IMR-90 (cell line): ENCODE results near the gene FER. TPM values are rescaled to one million over a fixed set of nuclear protein-coding genes. Genes with fewer than 3 reads are reported as not detected.

Experiments used
- ATAC-seq: fragments of 200-7000 bp; cut with Tn5 transposase; 2 replicates; pipeline ENCODE4 v1.9.1; 2020; ENCODE audit warnings: low read depth, mild to moderate bottlenecking, moderate library complexity
- BruUV-seq: library from RNA; stranded (reverse); fragments of 400-500 nt; replicated peaks from 2 replicates; lab custom pipeline; 2021; lab: Mats Ljungman, UMichigan
- CTCF ChIA-PET: fragments of 300-600 bp; formaldehyde crosslinking; extraction: SDS; loops from one replicate; lab custom pipeline; 2021; ENCODE audit warnings: antibody characterized with exemption; lab: Yijun Ruan, JAX
- POLR2A ChIA-PET: fragments of 300-600 bp; sonication (Branson Sonifier 250); formaldehyde crosslinking; loops from one replicate; lab custom pipeline; 2022; ENCODE audit warnings: antibody characterized with exemption; ENCODE audit not compliant: unreplicated experiment; lab: Charles Lee
- DNase-seq: peaks from one replicate; pipeline ENCODE4 v3.0.0; 2013
- H2AFZ ChIP-seq: replicated peaks from 2 replicates; pipeline ENCODE3; 2013; ENCODE audit warnings: low read length, mild to moderate bottlenecking; ENCODE audit not compliant: poor library complexity
- H2AK5ac ChIP-seq: 2 replicates; pipeline ENCODE4 v1.6.1; 2013; ENCODE audit warnings: low read depth, low read length, inconsistent platforms
- H2AK9ac ChIP-seq: replicated peaks from 2 replicates; pipeline ENCODE3; 2013; ENCODE audit warnings: mild to moderate bottlenecking, low read depth, low read length, moderate library complexity; ENCODE audit not compliant: poor library complexity
- H2BK120ac ChIP-seq: 2 replicates; pipeline ENCODE4 v1.6.1; 2013; ENCODE audit warnings: low read depth, low read length, inconsistent platforms
- H2BK15ac ChIP-seq: 3 replicates; pipeline ENCODE4 v1.6.1; 2013; ENCODE audit warnings: low read depth, low read length, inconsistent platforms
- H2BK20ac ChIP-seq: 2 replicates; pipeline ENCODE4 v1.6.1; 2013; ENCODE audit warnings: low read depth, mild to moderate bottlenecking, inconsistent platforms, low read length, moderate library complexity
- H2BK5ac ChIP-seq: 2 replicates; pipeline ENCODE4 v1.6.1; 2013; ENCODE audit warnings: mild to moderate bottlenecking, low read depth, low read length, inconsistent platforms; ENCODE audit not compliant: poor library complexity, severe bottlenecking
- H3K14ac ChIP-seq: replicated peaks from 2 replicates; pipeline ENCODE4 v1.6.1; 2013; ENCODE audit warnings: low read depth, low read length, inconsistent platforms
- H3K18ac ChIP-seq: 2 replicates; pipeline ENCODE4 v1.6.1; 2013; ENCODE audit warnings: low read depth, low read length, control low read depth
- H3K23ac ChIP-seq: 2 replicates; pipeline ENCODE4 v1.6.1; 2013; ENCODE audit warnings: low read depth, low read length, inconsistent platforms
- H3K27ac ChIP-seq: 2 replicates; pipeline ENCODE4 v1.5.1; 2013; ENCODE audit warnings: mild to moderate bottlenecking, control low read depth, low read length; ENCODE audit not compliant: insufficient read depth
- H3K27me3 ChIP-seq: 2 replicates; pipeline ENCODE4 v1.6.1; 2013; ENCODE audit warnings: low read length; ENCODE audit not compliant: control insufficient read depth, insufficient read depth
- H3K36me3 ChIP-seq: 2 replicates; pipeline ENCODE4 v1.6.1; 2013; ENCODE audit warnings: low read length, mixed read lengths; ENCODE audit not compliant: control insufficient read depth, insufficient read depth
- H3K4ac ChIP-seq: 2 replicates; pipeline ENCODE4 v1.6.1; 2013; ENCODE audit warnings: low read depth, low read length, inconsistent platforms
- H3K4me1 ChIP-seq: 2 replicates; pipeline ENCODE4 v1.6.1; 2013; ENCODE audit warnings: low read length, mixed read lengths; ENCODE audit not compliant: control insufficient read depth, insufficient read depth
- H3K4me2 ChIP-seq: 2 replicates; pipeline ENCODE4 v1.6.1; 2013; ENCODE audit warnings: low read depth, mild to moderate bottlenecking, control low read depth, low read length, moderate library complexity
- H3K4me3 ChIP-seq: 2 replicates; pipeline ENCODE4 v1.5.1; 2013; ENCODE audit warnings: low read depth, mild to moderate bottlenecking, control low read depth, low read length, moderate library complexity; ENCODE audit not compliant: insufficient read depth
- H3K56ac ChIP-seq: 2 replicates; pipeline ENCODE4 v1.6.1; 2013; ENCODE audit warnings: low read length, inconsistent platforms; ENCODE audit not compliant: insufficient read depth; ENCODE audit errors: extremely low read depth
- H3K79me1 ChIP-seq, 2 experiments: 2 replicates each; pipeline ENCODE4 v1.6.1; 2013; ENCODE audit warnings: low read length in 2 of 2, inconsistent platforms in 1 of 2, low read depth in 1 of 2
- H3K9ac ChIP-seq: 2 replicates; pipeline ENCODE4 v1.6.1; 2013; ENCODE audit warnings: low read depth, low read length, control low read depth
- H3K9me1 ChIP-seq: 2 replicates; pipeline ENCODE4 v1.6.1; 2013; ENCODE audit warnings: low read length, inconsistent platforms; ENCODE audit not compliant: insufficient read depth
- H3K9me3 ChIP-seq: 2 replicates; pipeline ENCODE4 v1.6.1; 2013; ENCODE audit warnings: low read length; ENCODE audit not compliant: control insufficient read depth, insufficient read depth
- H4K20me1 ChIP-seq: 2 replicates; pipeline ENCODE4 v1.6.1; 2013; ENCODE audit warnings: low read length, inconsistent platforms; ENCODE audit not compliant: insufficient read depth
- H4K5ac ChIP-seq: 2 replicates; pipeline ENCODE4 v1.6.1; 2013; ENCODE audit warnings: mild to moderate bottlenecking, low read depth, low read length, control low read depth
- H4K8ac ChIP-seq, 2 experiments: 2 replicates each; pipeline ENCODE4 v1.6.1; 2013; ENCODE audit warnings: low read depth in 2 of 2, low read length in 2 of 2, control low read depth in 1 of 2, inconsistent platforms in 1 of 2
- H4K91ac ChIP-seq: 2 replicates; pipeline ENCODE4 v1.6.1; 2013; ENCODE audit warnings: low read depth, low read length, inconsistent platforms; ENCODE audit not compliant: insufficient read depth
- BHLHE40 ChIP-seq: fragments of 150-350 bp; IDR thresholded peaks from 2 replicates; pipeline ENCODE4 v1.6.1; 2016; ENCODE audit warnings: mild to moderate bottlenecking, low read depth, low read length
- CEBPB ChIP-seq: IDR thresholded peaks from 2 replicates; pipeline ENCODE4 v1.6.1; 2012; ENCODE audit warnings: low read depth, low read length, improper control_type of control experiment
- CTCF ChIP-seq: conservative IDR thresholded peaks from 2 replicates; pipeline ENCODE4 v1.5.1; 2012; ENCODE audit warnings: mild to moderate bottlenecking, low read depth, low read length, improper control_type of control experiment
- ELK1 ChIP-seq: fragments of 150-350 bp; IDR thresholded peaks from 2 replicates; pipeline ENCODE4 v1.6.1; 2016; ENCODE audit warnings: low read depth, mild to moderate bottlenecking, low read length, moderate library complexity, borderline replicate concordance
- FOS ChIP-seq: fragments of 150-350 bp; IDR thresholded peaks from 2 replicates; pipeline ENCODE4 v1.6.1; 2016; ENCODE audit warnings: low read depth, low read length
- MAFK ChIP-seq: IDR thresholded peaks from 2 replicates; pipeline ENCODE4 v1.6.1; 2012; ENCODE audit warnings: low read depth, low read length, improper control_type of control experiment
- MAZ ChIP-seq: IDR thresholded peaks from 2 replicates; pipeline ENCODE4 v1.6.1; 2012; ENCODE audit warnings: low read depth, mild to moderate bottlenecking, low read length, improper control_type of control experiment, moderate library complexity, borderline replicate concordance
- NFE2L2 ChIP-seq: fragments of 150-350 bp; IDR thresholded peaks from 2 replicates; pipeline ENCODE4 v1.6.1; 2016; ENCODE audit warnings: low read depth, mild to moderate bottlenecking, low read length
- SMC3 ChIP-seq: fragments of 150-350 bp; IDR thresholded peaks from 2 replicates; pipeline ENCODE4 v1.6.1; 2016; ENCODE audit warnings: low read depth, mild to moderate bottlenecking, antibody characterized with exemption, low read length, moderate library complexity
- WGBS, 2 experiments: methylation state at CpG; one replicate each; pipeline versions ENCODE4 v1.1.5 to v1.1.7; 2013; ENCODE audit warnings: missing lambda C conversion rate in 2 of 2; ENCODE audit not compliant: insufficient read length in 1 of 2; ENCODE audit errors: extremely low coverage in 2 of 2; 5-methylcytosine and 5-hydroxymethylcytosine counted together
- dilution Hi-C: fragments of 300-500 bp; cut with HindIII; formaldehyde crosslinking; loops from one replicate; pipeline ENCODE4 v1.14.3; 2018; ENCODE audit warnings: low sequenced_read_pairs; ENCODE audit not compliant: unreplicated experiment
- in situ Hi-C: fragments of 300-500 bp; cut with MboI; formaldehyde crosslinking; loops from 3 replicates; pipeline ENCODE4 v1.14.3; 2019; ENCODE audit warnings: low sequenced_read_pairs, inconsistent platforms, mixed read lengths
- intact Hi-C: fragments of 100-400 bp; cut with micrococcal nuclease; formaldehyde crosslinking; loops from 2 replicates; pipeline ENCODE4 v1.10.0; 2022
- polyA plus RNA-seq, 3 experiments: library from polyadenylated mRNA; depleted of rRNA; stranded (reverse); fragments of >200 nt; gene quantifications; 2 replicates each; pipeline ENCODE4 v1.2.3, GENCODE V29; 2012; ENCODE audit warnings: low replicate concordance in 1 of 3
- total RNA-seq: library from RNA; depleted of rRNA; stranded (reverse); fragments of >200 nt; gene quantifications from 2 replicates; pipeline ENCODE4 v1.2.3, GENCODE V29; 2012

The FER gene
- total and polyA plus RNA-seq, 2 of the 4 experiments (the other 2 are of a cell fraction) = 3.5 to 32.4 TPM

- in situ Hi-C loops = no loop called here
- Histone ChIP-seq H2BK120ac (no peak overlapping the region), H4K20me1 (no peaks in the 10 kb centered on the region), H2BK15ac (no peak overlapping the region), H2BK5ac (no peak overlapping the region), H2AK5ac (no peak overlapping the region), H3K9me3 (no peaks in the 10 kb centered on the region), H2AK9ac (no peak overlapping the region), H3K23ac (no peak overlapping the region), H3K14ac (no peak overlapping the region), H3K36me3 (no peaks in the 10 kb centered on the region), H4K5ac (no peak overlapping the region), H3K9me1 (no peaks in the 10 kb centered on the region), H3K27me3 (no peaks in the 10 kb centered on the region), H3K18ac (no peak overlapping the region), H3K4me3 (no peak overlapping the region), H4K8ac (no peak overlapping the region), H3K4me2 (no peak overlapping the region), H3K4ac (no peak overlapping the region), H4K91ac (no peak overlapping the region), H3K79me1 (no peaks in the 10 kb centered on the region; a peak in 1 of 4 replicates), H3K56ac (no peak overlapping the region), H3K4me1 (no peaks in the 10 kb centered on the region), H2BK20ac (no peak overlapping the region), H3K9ac (no peak overlapping the region), H2AFZ (no peak overlapping the region), H3K27ac (no peak overlapping the region)
- ATAC-seq (no peak), DNase-seq (no peak)
- CTCF ChIA-PET = no interaction called here
- POLR2A ChIA-PET = no interaction called here
- BruUV-seq = no TSS peak
- no CpG with 5 or more reads among the region's 3 CpGs for WGBS, 2 experiments
- intact Hi-C loops = no loop called here
- dilution Hi-C loops = no loop called here
- TF ChIP-seq MAZ (no peak), FOS (no peak), NFE2L2 (no peak), MAFK (no peak), CEBPB (no peak), CTCF (no peak), ELK1 (no peak), SMC3 (no peak), BHLHE40 (no peak)
Observed at GRCh38 chr5:108924457-108924961, 176.8 kb downstream of the FER start.
